ENCODE measurements around the gene TNIP2. TPM values are rescaled to one million over a fixed set of nuclear protein-coding genes. Genes with fewer than 3 reads are reported as not detected.

TNIP2 gene
- total and polyA plus RNA-seq, 9 donors: 6.4 to 43.2 (median 30.5) TPM

GRCh38 chr4:2788532-2789103, 32.5 kb upstream of the TNIP2 start:
- H3K36me3 ChIP-seq: no peaks in the 10 kb centered on the region
- no peak overlapping the region for H3K4me3 ChIP-seq
- H3K4me1 ChIP-seq (ENCODE audit: insufficient read depth): peaks cover under 1% of the 10 kb centered on the region
- intact Hi-C loops (cut with DNase I): no loop called here
- WGBS, 3 donors: 55 to 73% (median 63%) methylated on average over 4 of the region's 4 CpGs
- no peak overlapping the region for H3K27ac ChIP-seq
- no peaks in the 10 kb centered on the region for H3K9me3 ChIP-seq
- no peaks in the 10 kb centered on the region for H3K27me3 ChIP-seq
- TF ChIP-seq CTCF (IDR thresholded peaks at IDR 0.05) (no peak), POLR2A (IDR thresholded peaks at IDR 0.05) (no peak), EP300 (IDR thresholded peaks at IDR 0.05) (no peak)
- DNase-seq: peak in 4 of 5 donors; percentile 25 to 49 (median 33)

DNA sequence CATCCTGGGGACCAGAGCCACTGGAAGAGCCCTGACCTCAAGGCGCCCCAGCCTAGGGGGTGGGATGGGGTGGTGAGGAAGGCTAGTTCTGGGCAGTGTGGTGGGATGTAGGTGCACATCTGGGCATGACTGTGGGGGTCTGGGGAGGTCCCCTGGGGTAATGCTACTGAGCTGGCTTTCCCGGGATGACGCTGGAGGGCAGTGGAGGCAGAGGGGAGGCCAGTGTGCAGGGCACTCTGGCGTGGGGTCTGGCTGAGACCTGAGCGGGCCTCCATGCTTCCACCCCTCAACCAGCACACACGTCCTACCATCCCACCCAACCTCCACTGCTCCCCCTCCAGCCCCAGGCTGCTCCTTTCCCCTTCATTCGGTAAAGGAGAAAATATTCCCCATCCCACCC, 32.0 kb upstream of the TNIP2 start:
- intact Hi-C loops (cut with DNase I): no loop called here
- no peaks in the 10 kb centered on the region for H3K9me3 ChIP-seq
- H3K27ac ChIP-seq: no peak overlapping the region
- TF ChIP-seq CTCF (IDR thresholded peaks at IDR 0.05) (no peak), POLR2A (IDR thresholded peaks at IDR 0.05) (no peak), EP300 (IDR thresholded peaks at IDR 0.05) (no peak)
- H3K36me3 ChIP-seq: no peaks in the 10 kb centered on the region
- WGBS, 3 donors: 79 to 85% (median 83%) methylated on average over 5 to 7 of the region's 7 CpGs
- peak in 1 of 5 donors; percentile 6 for DNase-seq
- no peaks in the 10 kb centered on the region for H3K4me1 ChIP-seq (ENCODE audit: insufficient read depth)
- no peak overlapping the region for H3K4me3 ChIP-seq
- no peaks in the 10 kb centered on the region for H3K27me3 ChIP-seq

GRCh38 chr4:2787230-2788100, 31.3 kb upstream of the TNIP2 start:
- TF ChIP-seq POLR2A (IDR thresholded peaks at IDR 0.05) (no peak), EP300 (IDR thresholded peaks at IDR 0.05) (no peak), CTCF (IDR thresholded peaks at IDR 0.05) (no peak)
- H3K9me3 ChIP-seq: no peaks in the 10 kb centered on the region
- H3K36me3 ChIP-seq: no peaks in the 10 kb centered on the region
- H3K4me3 ChIP-seq: no peak overlapping the region
- no peak overlapping the region for H3K27ac ChIP-seq
- 71 to 76% (median 74%) methylated on average over 18 of the region's 18 CpGs for WGBS, 3 donors
- DNase-seq: peak in 2 of 5 donors; percentile 9 to 20
- H3K4me1 ChIP-seq (ENCODE audit: insufficient read depth): no peaks in the 10 kb centered on the region
- no peaks in the 10 kb centered on the region for H3K27me3 ChIP-seq
- intact Hi-C loops (cut with DNase I): no loop called here

GRCh38 chr4:2786794-2787229, 30.7 kb upstream of the TNIP2 start:
- 90 to 92% (median 90%) methylated on average over 9 of the region's 9 CpGs for WGBS, 3 donors
- no peak overlapping the region for H3K4me3 ChIP-seq
- H3K27ac ChIP-seq: no peak overlapping the region
- TF ChIP-seq CTCF (IDR thresholded peaks at IDR 0.05) (no peak), POLR2A (IDR thresholded peaks at IDR 0.05) (no peak), EP300 (IDR thresholded peaks at IDR 0.05) (no peak)
- H3K9me3 ChIP-seq: no peaks in the 10 kb centered on the region
- H3K27me3 ChIP-seq: no peaks in the 10 kb centered on the region
- no peaks in the 10 kb centered on the region for H3K4me1 ChIP-seq (ENCODE audit: insufficient read depth)
- H3K36me3 ChIP-seq: no peaks in the 10 kb centered on the region
- DNase-seq: no peak
- intact Hi-C loops (cut with DNase I): no loop called here

All from ovary (tissue), 9 donors.